ENCODE results near the gene FBXL17. TPM values are rescaled to one million over a fixed set of nuclear protein-coding genes. Genes with fewer than 3 reads are reported as not detected.

Gene FBXL17
- total and polyA plus RNA-seq, 9 of the 15 experiments (the other 6 are each of a cell fraction or from before 2014, with no cell fraction given): 0.32 to 5.4 (median 1.8) TPM

GRCh38 chr5:107858324-107858723, 523.6 kb downstream of the FBXL17 start (continued):
- TF ChIP-seq GMEB1 (CRISPR knock-in tag; IDR thresholded peaks at IDR 0.05) (no peak), CHCHD3 (CRISPR knock-in tag; IDR thresholded peaks at IDR 0.05) (no peak), HDAC6 (IDR thresholded peaks at IDR 0.05; ENCODE audit: low read depth, low read length) (no peak), ZC3H4 (CRISPR knock-in tag; IDR thresholded peaks at IDR 0.05; ENCODE audit: borderline replicate concordance) (no peak), MCM5 (IDR thresholded peaks at IDR 0.05; ENCODE audit: low read depth) (no peak)

GRCh38 chr5:107857785-107858184, 524.1 kb downstream of the FBXL17 start:
- Histone ChIP-seq H3K9ac (ENCODE audit: insufficient read depth in 1 of 2, low read depth in 2 of 2, low read length in 2 of 2) (no peak overlapping the region), H3K9me3 (replicated peaks; ENCODE audit: control insufficient read depth, insufficient read depth, low read depth, low read length) (no peaks in the 10 kb centered on the region; the same call in 1 of the 2 replicates), H2AFZ (ENCODE audit: low read depth, low read length) (no peak overlapping the region), H3K27me3 (ENCODE audit: control insufficient read depth in 2 of 2, insufficient read depth in 2 of 2, low read length in 2 of 2) (no peaks in the 10 kb centered on the region), H3K79me2 (ENCODE audit: control insufficient read depth, insufficient read depth, low read length) (no peaks in the 10 kb centered on the region), H4K20me1 (replicated peaks; ENCODE audit: control insufficient read depth, insufficient read depth, low read length) (no peaks in the 10 kb centered on the region), H3K4me3 (no peak overlapping the region), H3K36me3 (ENCODE audit: control insufficient read depth, insufficient read depth, low read length) (no peaks in the 10 kb centered on the region), H3K27ac (ENCODE audit: extremely low read depth, low read depth, low read length) (no peak overlapping the region), H3K4me2 (ENCODE audit: insufficient read depth, low read length) (no peak overlapping the region), H3K9me1 (ENCODE audit: control insufficient read depth, insufficient read depth, low read length) (no peaks in the 10 kb centered on the region), H3K4me1 (replicated peaks in 1 of 2; ENCODE audit: control insufficient read depth in 2 of 2, insufficient read depth in 2 of 2, low read length in 2 of 2) (no peaks in the 10 kb centered on the region)
- 0% methylated on average over 2 of the region's 2 CpGs for WGBS (ENCODE audit: insufficient coverage, low coverage, missing lambda C conversion rate)
- DNase-seq (ENCODE audit: extremely low read depth in 1 of 4, low spot score in 3 of 4) (no peak), FAIRE-seq (no peak), ATAC-seq (no peak)
- no TSS peak for BruUV-seq (replicated peaks)
- intact Hi-C loops (cut with micrococcal nuclease): no loop called here
- in situ Hi-C loops (cut with MboI): no loop called here
- ChIA-PET POLR2A (no interaction called here), CTCF (ENCODE audit: low intra/inter-chr PET ratio) (no interaction called here)
- TF ChIP-seq PRMT5 (CRISPR knock-in tag; IDR thresholded peaks at IDR 0.05) (no peak), POLR2B (IDR thresholded peaks at IDR 0.05; ENCODE audit: low read depth, partially characterized antibody) (no peak), NR2C1 (IDR thresholded peaks at IDR 0.05) (no peak), NR2C1 (tag; IDR thresholded peaks at IDR 0.05) (no peak), MNT (conservative IDR thresholded peaks at IDR 0.05) (no peak), RBM22 (IDR thresholded peaks at IDR 0.05; ENCODE audit: low read depth, low read length, poor library complexity, severe bottlenecking) (no peak), HES1 (IDR thresholded peaks at IDR 0.05; ENCODE audit: low read depth) (no peak), TAF15 (IDR thresholded peaks at IDR 0.05; ENCODE audit: low read depth, low read length) (no peak), MCM2 (IDR thresholded peaks at IDR 0.05; ENCODE audit: low read depth) (no peak), POLR2A (conservative IDR thresholded peaks at IDR 0.05) (no peak), FOS (IDR thresholded peaks at IDR 0.05; ENCODE audit: extremely low read depth, insufficient read length) (no peak), ZMIZ1 (IDR thresholded peaks at IDR 0.05; ENCODE audit: low read depth in 2 of 2, low read length in 2 of 2) (no peak)

Measured in K562 (cell line).